ENCODE measurements around the gene PRKG2. TPM values are rescaled to one million over a fixed set of nuclear protein-coding genes. Genes with fewer than 3 reads are reported as not detected.

Gene PRKG2
- polyA plus RNA-seq, 2 donors: 0.45 to 0.59 TPM

- Histone ChIP-seq H3K27me3 (ENCODE audit: control insufficient read depth in 1 of 2, insufficient read depth in 2 of 2, low read length in 2 of 2) (no peaks in the 10 kb centered on the region), H3K36me3 (ENCODE audit: control insufficient read depth in 2 of 2, insufficient read depth in 2 of 2, low read length in 1 of 2) (no peaks in the 10 kb centered on the region), H3K9me3 (ENCODE audit: control insufficient read depth in 2 of 2, insufficient read depth in 1 of 2, low read depth in 1 of 2, low read length in 1 of 2) (no peaks in the 10 kb centered on the region), H3K4me1 (ENCODE audit: control insufficient read depth in 2 of 2, insufficient read depth in 2 of 2, low read length in 1 of 2) (no peaks in the 10 kb centered on the region), H3K4me3 (ENCODE audit: low read depth in 1 of 2, low read length in 2 of 2) (no peak overlapping the region), H3K27ac (ENCODE audit: low read depth in 2 of 2, low read length in 1 of 2) (no peak overlapping the region)
- WGBS, 2 donors: 64 to 72% methylated on average over 2 of the region's 2 CpGs
These were observed 71.8 kb downstream of the PRKG2 start for GRCh38 chr4:81143183-81143582.

GRCh38 chr4:81142744-81143143 lies 72.3 kb downstream of the PRKG2 start:
- Histone ChIP-seq H3K27me3 (ENCODE audit: control insufficient read depth in 1 of 2, insufficient read depth in 2 of 2, low read length in 2 of 2) (no peaks in the 10 kb centered on the region), H3K4me1 (ENCODE audit: control insufficient read depth in 2 of 2, insufficient read depth in 2 of 2, low read length in 1 of 2) (no peaks in the 10 kb centered on the region), H3K27ac (ENCODE audit: low read depth in 2 of 2, low read length in 1 of 2) (no peak overlapping the region), H3K9me3 (ENCODE audit: control insufficient read depth in 2 of 2, insufficient read depth in 1 of 2, low read depth in 1 of 2, low read length in 1 of 2) (no peaks in the 10 kb centered on the region), H3K36me3 (ENCODE audit: control insufficient read depth in 2 of 2, insufficient read depth in 2 of 2, low read length in 1 of 2) (no peaks in the 10 kb centered on the region), H3K4me3 (ENCODE audit: low read depth in 1 of 2, low read length in 2 of 2) (no peak overlapping the region)
- 43 to 50% methylated on average over 7 of the region's 7 CpGs for WGBS, 2 donors

GRCh38 chr4:81137894-81138293 lies 77.1 kb downstream of the PRKG2 start:
- no peaks in the 10 kb centered on the region for H3K27me3 ChIP-seq (ENCODE audit: control insufficient read depth in 1 of 2, insufficient read depth in 2 of 2, low read length in 2 of 2)
- H3K9me3 ChIP-seq (ENCODE audit: control insufficient read depth in 2 of 2, insufficient read depth in 1 of 2, low read depth in 1 of 2, low read length in 1 of 2): no peaks in the 10 kb centered on the region
- H3K27ac ChIP-seq (ENCODE audit: low read depth in 2 of 2, low read length in 1 of 2): no peak overlapping the region
- 89 to 97% methylated on average over 4 of the region's 4 CpGs for WGBS, 2 donors
- no peaks in the 10 kb centered on the region for H3K4me1 ChIP-seq (ENCODE audit: control insufficient read depth in 2 of 2, insufficient read depth in 2 of 2, low read length in 1 of 2)
- no peaks in the 10 kb centered on the region for H3K36me3 ChIP-seq (ENCODE audit: control insufficient read depth in 2 of 2, insufficient read depth in 2 of 2, low read length in 1 of 2)
- H3K4me3 ChIP-seq (ENCODE audit: low read depth in 1 of 2, low read length in 2 of 2): no peak overlapping the region

GRCh38 chr4:81137446-81137845 lies 77.6 kb downstream of the PRKG2 start:
- H3K4me3 ChIP-seq (ENCODE audit: low read depth in 1 of 2, low read length in 2 of 2): no peak overlapping the region
- no peaks in the 10 kb centered on the region for H3K36me3 ChIP-seq (ENCODE audit: control insufficient read depth in 2 of 2, insufficient read depth in 2 of 2, low read length in 1 of 2)
- 84 to 88% methylated on average over 3 of the region's 3 CpGs for WGBS, 2 donors
- H3K27ac ChIP-seq (ENCODE audit: low read depth in 2 of 2, low read length in 1 of 2): no peak overlapping the region
- H3K4me1 ChIP-seq (ENCODE audit: control insufficient read depth in 2 of 2, insufficient read depth in 2 of 2, low read length in 1 of 2): no peaks in the 10 kb centered on the region
- H3K9me3 ChIP-seq (ENCODE audit: control insufficient read depth in 2 of 2, insufficient read depth in 1 of 2, low read depth in 1 of 2, low read length in 1 of 2): no peaks in the 10 kb centered on the region
- no peaks in the 10 kb centered on the region for H3K27me3 ChIP-seq (ENCODE audit: control insufficient read depth in 1 of 2, insufficient read depth in 2 of 2, low read length in 2 of 2)

GRCh38 chr4:81136161-81136905 lies 78.7 kb downstream of the PRKG2 start:
- H3K27ac ChIP-seq (ENCODE audit: low read depth in 2 of 2, low read length in 1 of 2): no peak overlapping the region
- no peaks in the 10 kb centered on the region for H3K27me3 ChIP-seq (ENCODE audit: control insufficient read depth in 1 of 2, insufficient read depth in 2 of 2, low read length in 2 of 2)
- H3K4me3 ChIP-seq (ENCODE audit: low read depth in 1 of 2, low read length in 2 of 2): no peak overlapping the region
- no peaks in the 10 kb centered on the region for H3K4me1 ChIP-seq (ENCODE audit: control insufficient read depth in 2 of 2, insufficient read depth in 2 of 2, low read length in 1 of 2)
- WGBS, 2 donors: 37 to 51% methylated on average over 8 of the region's 8 CpGs
- H3K36me3 ChIP-seq (ENCODE audit: control insufficient read depth in 2 of 2, insufficient read depth in 2 of 2, low read length in 1 of 2): no peaks in the 10 kb centered on the region
- no peaks in the 10 kb centered on the region for H3K9me3 ChIP-seq (ENCODE audit: control insufficient read depth in 2 of 2, insufficient read depth in 1 of 2, low read depth in 1 of 2, low read length in 1 of 2)

- H3K27me3 ChIP-seq (ENCODE audit: control insufficient read depth in 1 of 2, insufficient read depth in 2 of 2, low read length in 2 of 2): no peaks in the 10 kb centered on the region
- WGBS, 2 donors: 39 to 51% methylated on average over 2 of the region's 2 CpGs
These were observed 79.5 kb downstream of the PRKG2 start for GRCh38 chr4:81135501-81135900.

GRCh38 chr4:81131563-81131962 lies 83.5 kb downstream of the PRKG2 start:
- Histone ChIP-seq H3K4me1 (ENCODE audit: control insufficient read depth in 2 of 2, insufficient read depth in 2 of 2, low read length in 1 of 2) (no peaks in the 10 kb centered on the region), H3K27me3 (ENCODE audit: control insufficient read depth in 1 of 2, insufficient read depth in 2 of 2, low read length in 2 of 2) (no peaks in the 10 kb centered on the region)
- 90 to 93% methylated on average over 2 of the region's 2 CpGs for WGBS, 2 donors

More at GRCh38 chr4:81135501-81135900, 79.5 kb downstream of the PRKG2 start:
- Histone ChIP-seq H3K4me3 (ENCODE audit: low read depth in 1 of 2, low read length in 2 of 2) (no peak overlapping the region), H3K36me3 (ENCODE audit: control insufficient read depth in 2 of 2, insufficient read depth in 2 of 2, low read length in 1 of 2) (no peaks in the 10 kb centered on the region), H3K4me1 (ENCODE audit: control insufficient read depth in 2 of 2, insufficient read depth in 2 of 2, low read length in 1 of 2) (no peaks in the 10 kb centered on the region), H3K9me3 (ENCODE audit: control insufficient read depth in 2 of 2, insufficient read depth in 1 of 2, low read depth in 1 of 2, low read length in 1 of 2) (no peaks in the 10 kb centered on the region), H3K27ac (ENCODE audit: low read depth in 2 of 2, low read length in 1 of 2) (no peak overlapping the region)

GRCh38 chr4:81131066-81131465 lies 84.0 kb downstream of the PRKG2 start:
- no peaks in the 10 kb centered on the region for H3K4me1 ChIP-seq (ENCODE audit: control insufficient read depth in 2 of 2, insufficient read depth in 2 of 2, low read length in 1 of 2)
- 64 to 86% methylated on average over 4 of the region's 4 CpGs for WGBS, 2 donors
- no peaks in the 10 kb centered on the region for H3K27me3 ChIP-seq (ENCODE audit: control insufficient read depth in 1 of 2, insufficient read depth in 2 of 2, low read length in 2 of 2)
- H3K27ac ChIP-seq (ENCODE audit: low read depth in 2 of 2, low read length in 1 of 2): no peak overlapping the region
- no peaks in the 10 kb centered on the region for H3K36me3 ChIP-seq (ENCODE audit: control insufficient read depth in 2 of 2, insufficient read depth in 2 of 2, low read length in 1 of 2)
- H3K9me3 ChIP-seq (ENCODE audit: control insufficient read depth in 2 of 2, insufficient read depth in 1 of 2, low read depth in 1 of 2, low read length in 1 of 2): no peaks in the 10 kb centered on the region
- no peak overlapping the region for H3K4me3 ChIP-seq (ENCODE audit: low read depth in 1 of 2, low read length in 2 of 2)

More at GRCh38 chr4:81131563-81131962, 83.5 kb downstream of the PRKG2 start:
- no peak overlapping the region for H3K27ac ChIP-seq (ENCODE audit: low read depth in 2 of 2, low read length in 1 of 2)
- H3K9me3 ChIP-seq (ENCODE audit: control insufficient read depth in 2 of 2, insufficient read depth in 1 of 2, low read depth in 1 of 2, low read length in 1 of 2): no peaks in the 10 kb centered on the region
- H3K4me3 ChIP-seq (ENCODE audit: low read depth in 1 of 2, low read length in 2 of 2): no peak overlapping the region
- no peaks in the 10 kb centered on the region for H3K36me3 ChIP-seq (ENCODE audit: control insufficient read depth in 2 of 2, insufficient read depth in 2 of 2, low read length in 1 of 2)

- Histone ChIP-seq H3K4me3 (ENCODE audit: low read depth in 1 of 2, low read length in 2 of 2) (no peak overlapping the region), H3K27ac (ENCODE audit: low read depth in 2 of 2, low read length in 1 of 2) (no peak overlapping the region), H3K4me1 (ENCODE audit: control insufficient read depth in 2 of 2, insufficient read depth in 2 of 2, low read length in 1 of 2) (no peaks in the 10 kb centered on the region), H3K9me3 (ENCODE audit: control insufficient read depth in 2 of 2, insufficient read depth in 1 of 2, low read depth in 1 of 2, low read length in 1 of 2) (no peaks in the 10 kb centered on the region), H3K27me3 (ENCODE audit: control insufficient read depth in 1 of 2, insufficient read depth in 2 of 2, low read length in 2 of 2) (no peaks in the 10 kb centered on the region), H3K36me3 (ENCODE audit: control insufficient read depth in 2 of 2, insufficient read depth in 2 of 2, low read length in 1 of 2) (no peaks in the 10 kb centered on the region)
- WGBS, 2 donors: 58 to 68% methylated on average over 7 of the region's 7 CpGs
These were observed 84.5 kb downstream of the PRKG2 start for GRCh38 chr4:81130569-81130968.

GRCh38 chr4:81120055-81120454 lies 95.0 kb downstream of the PRKG2 start:
- no peak overlapping the region for H3K27ac ChIP-seq (ENCODE audit: low read depth in 2 of 2, low read length in 1 of 2)
- WGBS, 2 donors: 93 to 96% methylated on average over 5 of the region's 5 CpGs
- no peaks in the 10 kb centered on the region for H3K4me1 ChIP-seq (ENCODE audit: control insufficient read depth in 2 of 2, insufficient read depth in 2 of 2, low read length in 1 of 2)
- no peaks in the 10 kb centered on the region for H3K36me3 ChIP-seq (ENCODE audit: control insufficient read depth in 2 of 2, insufficient read depth in 2 of 2, low read length in 1 of 2)
- H3K4me3 ChIP-seq (ENCODE audit: low read depth in 1 of 2, low read length in 2 of 2): no peak overlapping the region
- no peaks in the 10 kb centered on the region for H3K9me3 ChIP-seq (ENCODE audit: control insufficient read depth in 2 of 2, insufficient read depth in 1 of 2, low read depth in 1 of 2, low read length in 1 of 2)
- no peaks in the 10 kb centered on the region for H3K27me3 ChIP-seq (ENCODE audit: control insufficient read depth in 1 of 2, insufficient read depth in 2 of 2, low read length in 2 of 2)
